GM12875 (cell line): Measurements from ENCODE around the gene GADD45G.

Experiments used
- H3K4me3 ChIP-seq: one replicate; pipeline ENCODE4 v1.5.1; 2011; ENCODE audit warnings: low read depth, low read length, control low read depth
- TF ChIP-seq, protein P1 (sequence below): IDR thresholded peaks from 2 replicates; pipeline ENCODE4 v1.5.1; 2011; ENCODE audit warnings: low read depth, mild to moderate bottlenecking, control low read depth, inconsistent platforms, low read length, moderate library complexity, borderline replicate concordance; ENCODE audit not compliant: insufficient read depth

The GADD45G gene

GRCh38 chr9:89586311-89586710 is 18.5 kb upstream of the GADD45G start:
- TF ChIP-seq, protein P1, sequence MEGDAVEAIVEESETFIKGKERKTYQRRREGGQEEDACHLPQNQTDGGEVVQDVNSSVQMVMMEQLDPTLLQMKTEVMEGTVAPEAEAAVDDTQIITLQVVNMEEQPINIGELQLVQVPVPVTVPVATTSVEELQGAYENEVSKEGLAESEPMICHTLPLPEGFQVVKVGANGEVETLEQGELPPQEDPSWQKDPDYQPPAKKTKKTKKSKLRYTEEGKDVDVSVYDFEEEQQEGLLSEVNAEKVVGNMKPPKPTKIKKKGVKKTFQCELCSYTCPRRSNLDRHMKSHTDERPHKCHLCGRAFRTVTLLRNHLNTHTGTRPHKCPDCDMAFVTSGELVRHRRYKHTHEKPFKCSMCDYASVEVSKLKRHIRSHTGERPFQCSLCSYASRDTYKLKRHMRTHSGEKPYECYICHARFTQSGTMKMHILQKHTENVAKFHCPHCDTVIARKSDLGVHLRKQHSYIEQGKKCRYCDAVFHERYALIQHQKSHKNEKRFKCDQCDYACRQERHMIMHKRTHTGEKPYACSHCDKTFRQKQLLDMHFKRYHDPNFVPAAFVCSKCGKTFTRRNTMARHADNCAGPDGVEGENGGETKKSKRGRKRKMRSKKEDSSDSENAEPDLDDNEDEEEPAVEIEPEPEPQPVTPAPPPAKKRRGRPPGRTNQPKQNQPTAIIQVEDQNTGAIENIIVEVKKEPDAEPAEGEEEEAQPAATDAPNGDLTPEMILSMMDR, result no peak
- no peak overlapping the region for H3K4me3 ChIP-seq

- TF ChIP-seq, protein P1, result no peak
- H3K4me3 ChIP-seq, result no peak overlapping the region
Observed at GRCh38 chr9:89588271-89588879, 16.4 kb upstream of the GADD45G start.

GRCh38 chr9:89590415-89590814 is 14.4 kb upstream of the GADD45G start:
- TF ChIP-seq, protein P1, result no peak

DNA sequence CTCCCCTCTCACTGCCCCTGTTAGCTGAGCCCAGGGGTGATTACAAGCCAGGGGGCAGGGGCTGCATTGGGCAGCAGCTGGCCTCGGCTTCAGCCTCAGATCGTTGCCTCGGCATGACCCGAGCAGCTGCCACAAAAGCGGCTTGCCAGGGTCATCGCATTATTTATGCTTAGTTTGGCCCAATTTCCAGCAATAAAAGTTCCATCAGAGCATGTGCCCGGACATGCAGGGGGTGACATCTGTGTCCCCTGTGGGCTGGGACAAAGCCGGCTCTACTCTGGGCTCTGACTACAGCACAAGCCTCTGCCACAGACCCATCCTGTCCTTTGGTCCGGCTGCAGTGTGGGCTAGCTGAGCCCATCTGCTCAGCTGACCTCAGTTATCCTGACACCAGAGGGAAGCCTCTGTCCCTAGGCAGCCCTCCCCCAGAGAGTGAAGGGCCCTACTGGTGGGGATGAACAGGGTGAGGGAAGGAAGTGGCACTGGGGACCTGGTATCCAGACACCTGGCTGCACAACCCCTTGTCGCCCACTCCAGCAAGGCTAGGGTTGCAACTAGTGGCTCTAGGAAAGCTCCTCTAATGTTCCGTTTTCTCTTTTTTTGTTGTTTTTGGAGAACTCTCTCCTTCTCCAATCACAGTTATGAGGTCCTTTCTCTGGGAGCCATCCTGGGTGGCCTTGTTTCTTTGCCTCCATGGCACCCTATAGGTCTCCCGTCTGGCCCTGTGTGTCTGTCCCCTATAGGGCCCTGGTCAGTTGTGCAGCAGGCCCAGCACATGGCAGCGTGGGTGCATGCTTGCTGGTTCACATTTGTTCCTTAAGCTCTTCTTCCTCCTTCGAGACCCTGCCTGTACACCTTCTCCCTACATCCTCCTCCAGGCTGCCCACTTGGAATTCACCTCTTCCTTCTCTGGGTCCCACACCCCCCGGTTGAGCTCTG is 13.3 kb upstream of the GADD45G start:
- no peak overlapping the region for H3K4me3 ChIP-seq
- TF ChIP-seq, protein P1, result no peak

More at GRCh38 chr9:89590415-89590814, 14.4 kb upstream of the GADD45G start:
- H3K4me3 ChIP-seq, result no peak overlapping the region

DNA sequence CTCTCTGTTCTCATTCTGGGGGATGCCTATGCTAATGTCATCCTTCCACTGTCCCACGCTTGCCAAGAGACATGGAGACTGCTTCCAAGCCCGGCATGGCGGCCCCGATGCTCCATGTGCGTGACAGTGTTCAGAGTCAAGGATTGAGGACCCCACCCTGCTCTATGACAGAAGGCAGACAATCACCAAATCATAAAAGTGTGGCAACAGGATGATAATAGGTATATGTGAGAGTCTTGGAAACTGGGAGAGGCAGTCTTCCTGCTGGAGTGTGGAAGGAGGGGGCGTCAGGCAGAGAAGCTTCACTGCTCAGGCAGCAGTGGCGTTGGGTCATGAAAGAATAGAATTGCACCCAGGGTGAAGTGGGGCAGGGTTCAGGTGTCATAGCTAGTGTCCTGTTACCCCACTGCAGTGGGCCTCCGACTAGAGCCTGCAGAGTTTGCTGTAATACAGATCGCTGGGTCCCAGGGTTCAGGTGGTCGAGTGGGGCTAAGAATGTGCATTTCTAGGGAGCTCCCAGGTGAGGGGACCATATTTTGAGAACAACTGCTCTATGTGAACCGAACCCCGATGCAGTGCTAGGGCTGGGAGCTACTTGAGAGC is 12.5 kb upstream of the GADD45G start:
- no peak overlapping the region for H3K4me3 ChIP-seq
- TF ChIP-seq, protein P1, result no peak

- no peak overlapping the region for H3K4me3 ChIP-seq
- TF ChIP-seq, protein P1, result no peak
Observed at GRCh38 chr9:89592963-89593726, 11.7 kb upstream of the GADD45G start.
